IMR-90 (cell line): ENCODE results near the gene ZNF23. TPM values are rescaled to one million over a fixed set of nuclear protein-coding genes. Genes with fewer than 3 reads are reported as not detected.

Experiments
- ATAC-seq: fragments of 200-7000 bp; cut with Tn5 transposase; 2 replicates; pipeline ENCODE4 v1.9.1; 2020; ENCODE audit warnings: low read depth, mild to moderate bottlenecking, moderate library complexity
- BruUV-seq: library from RNA; stranded (reverse); fragments of 400-500 nt; replicated peaks from 2 replicates; lab custom pipeline; 2021; lab: Mats Ljungman, UMichigan
- CTCF ChIA-PET: fragments of 300-600 bp; formaldehyde crosslinking; extraction: SDS; loops from one replicate; lab custom pipeline; 2021; ENCODE audit warnings: antibody characterized with exemption; lab: Yijun Ruan, JAX
- POLR2A ChIA-PET: fragments of 300-600 bp; sonication (Branson Sonifier 250); formaldehyde crosslinking; loops from one replicate; lab custom pipeline; 2022; ENCODE audit warnings: antibody characterized with exemption; ENCODE audit not compliant: unreplicated experiment; lab: Charles Lee
- DNase-seq: peaks from one replicate; pipeline ENCODE4 v3.0.0; 2013
- H2AFZ ChIP-seq: replicated peaks from 2 replicates; pipeline ENCODE3; 2013; ENCODE audit warnings: low read length, mild to moderate bottlenecking; ENCODE audit not compliant: poor library complexity
- H2AK5ac ChIP-seq: 2 replicates; pipeline ENCODE4 v1.6.1; 2013; ENCODE audit warnings: low read depth, low read length, inconsistent platforms
- H2AK9ac ChIP-seq: replicated peaks from 2 replicates; pipeline ENCODE3; 2013; ENCODE audit warnings: mild to moderate bottlenecking, low read depth, low read length, moderate library complexity; ENCODE audit not compliant: poor library complexity
- H2BK120ac ChIP-seq: 2 replicates; pipeline ENCODE4 v1.6.1; 2013; ENCODE audit warnings: low read depth, low read length, inconsistent platforms
- H2BK15ac ChIP-seq: 3 replicates; pipeline ENCODE4 v1.6.1; 2013; ENCODE audit warnings: low read depth, low read length, inconsistent platforms
- H2BK20ac ChIP-seq: 2 replicates; pipeline ENCODE4 v1.6.1; 2013; ENCODE audit warnings: low read depth, mild to moderate bottlenecking, inconsistent platforms, low read length, moderate library complexity
- H2BK5ac ChIP-seq: 2 replicates; pipeline ENCODE4 v1.6.1; 2013; ENCODE audit warnings: mild to moderate bottlenecking, low read depth, low read length, inconsistent platforms; ENCODE audit not compliant: poor library complexity, severe bottlenecking
- H3K14ac ChIP-seq: replicated peaks from 2 replicates; pipeline ENCODE4 v1.6.1; 2013; ENCODE audit warnings: low read depth, low read length, inconsistent platforms
- H3K18ac ChIP-seq: 2 replicates; pipeline ENCODE4 v1.6.1; 2013; ENCODE audit warnings: low read depth, low read length, control low read depth
- H3K23ac ChIP-seq: 2 replicates; pipeline ENCODE4 v1.6.1; 2013; ENCODE audit warnings: low read depth, low read length, inconsistent platforms
- H3K27ac ChIP-seq: 2 replicates; pipeline ENCODE4 v1.5.1; 2013; ENCODE audit warnings: mild to moderate bottlenecking, control low read depth, low read length; ENCODE audit not compliant: insufficient read depth
- H3K27me3 ChIP-seq: 2 replicates; pipeline ENCODE4 v1.6.1; 2013; ENCODE audit warnings: low read length; ENCODE audit not compliant: control insufficient read depth, insufficient read depth
- H3K36me3 ChIP-seq: 2 replicates; pipeline ENCODE4 v1.6.1; 2013; ENCODE audit warnings: low read length, mixed read lengths; ENCODE audit not compliant: control insufficient read depth, insufficient read depth
- H3K4ac ChIP-seq: 2 replicates; pipeline ENCODE4 v1.6.1; 2013; ENCODE audit warnings: low read depth, low read length, inconsistent platforms
- H3K4me1 ChIP-seq: 2 replicates; pipeline ENCODE4 v1.6.1; 2013; ENCODE audit warnings: low read length, mixed read lengths; ENCODE audit not compliant: control insufficient read depth, insufficient read depth
- H3K4me2 ChIP-seq: 2 replicates; pipeline ENCODE4 v1.6.1; 2013; ENCODE audit warnings: low read depth, mild to moderate bottlenecking, control low read depth, low read length, moderate library complexity
- H3K4me3 ChIP-seq: 2 replicates; pipeline ENCODE4 v1.5.1; 2013; ENCODE audit warnings: low read depth, mild to moderate bottlenecking, control low read depth, low read length, moderate library complexity; ENCODE audit not compliant: insufficient read depth
- H3K56ac ChIP-seq: 2 replicates; pipeline ENCODE4 v1.6.1; 2013; ENCODE audit warnings: low read length, inconsistent platforms; ENCODE audit not compliant: insufficient read depth; ENCODE audit errors: extremely low read depth
- H3K79me1 ChIP-seq, 2 experiments: 2 replicates each; pipeline ENCODE4 v1.6.1; 2013; ENCODE audit warnings: low read length in 2 of 2, inconsistent platforms in 1 of 2, low read depth in 1 of 2
- H3K9ac ChIP-seq: 2 replicates; pipeline ENCODE4 v1.6.1; 2013; ENCODE audit warnings: low read depth, low read length, control low read depth
- H3K9me1 ChIP-seq: 2 replicates; pipeline ENCODE4 v1.6.1; 2013; ENCODE audit warnings: low read length, inconsistent platforms; ENCODE audit not compliant: insufficient read depth
- H3K9me3 ChIP-seq: 2 replicates; pipeline ENCODE4 v1.6.1; 2013; ENCODE audit warnings: low read length; ENCODE audit not compliant: control insufficient read depth, insufficient read depth
- H4K20me1 ChIP-seq: 2 replicates; pipeline ENCODE4 v1.6.1; 2013; ENCODE audit warnings: low read length, inconsistent platforms; ENCODE audit not compliant: insufficient read depth
- H4K5ac ChIP-seq: 2 replicates; pipeline ENCODE4 v1.6.1; 2013; ENCODE audit warnings: mild to moderate bottlenecking, low read depth, low read length, control low read depth
- H4K8ac ChIP-seq, 2 experiments: 2 replicates each; pipeline ENCODE4 v1.6.1; 2013; ENCODE audit warnings: low read depth in 2 of 2, low read length in 2 of 2, control low read depth in 1 of 2, inconsistent platforms in 1 of 2
- H4K91ac ChIP-seq: 2 replicates; pipeline ENCODE4 v1.6.1; 2013; ENCODE audit warnings: low read depth, low read length, inconsistent platforms; ENCODE audit not compliant: insufficient read depth
- FOS ChIP-seq: fragments of 150-350 bp; IDR thresholded peaks from 2 replicates; pipeline ENCODE4 v1.6.1; 2016; ENCODE audit warnings: low read depth, low read length
- MAZ ChIP-seq: IDR thresholded peaks from 2 replicates; pipeline ENCODE4 v1.6.1; 2012; ENCODE audit warnings: low read depth, mild to moderate bottlenecking, low read length, improper control_type of control experiment, moderate library complexity, borderline replicate concordance
- MXI1 ChIP-seq: IDR thresholded peaks from 2 replicates; pipeline ENCODE4 v1.6.1; 2012; ENCODE audit warnings: low read depth, mild to moderate bottlenecking, low read length, moderate library complexity, borderline replicate concordance
- RCOR1 ChIP-seq: IDR thresholded peaks from 2 replicates; pipeline ENCODE4 v1.6.1; 2012; ENCODE audit warnings: mild to moderate bottlenecking, low read length, improper control_type of control experiment; ENCODE audit not compliant: insufficient replicate concordance
- SMC3 ChIP-seq: fragments of 150-350 bp; IDR thresholded peaks from 2 replicates; pipeline ENCODE4 v1.6.1; 2016; ENCODE audit warnings: low read depth, mild to moderate bottlenecking, antibody characterized with exemption, low read length, moderate library complexity
- WGBS, 2 experiments: methylation state at CpG; one replicate each; pipeline versions ENCODE4 v1.1.5 to v1.1.7; 2013; ENCODE audit warnings: missing lambda C conversion rate in 2 of 2; ENCODE audit not compliant: insufficient read length in 1 of 2; ENCODE audit errors: extremely low coverage in 2 of 2; 5-methylcytosine and 5-hydroxymethylcytosine counted together
- dilution Hi-C: fragments of 300-500 bp; cut with HindIII; formaldehyde crosslinking; loops from one replicate; pipeline ENCODE4 v1.14.3; 2018; ENCODE audit warnings: low sequenced_read_pairs; ENCODE audit not compliant: unreplicated experiment
- in situ Hi-C: fragments of 300-500 bp; cut with MboI; formaldehyde crosslinking; loops from 3 replicates; pipeline ENCODE4 v1.14.3; 2019; ENCODE audit warnings: low sequenced_read_pairs, inconsistent platforms, mixed read lengths
- intact Hi-C: fragments of 100-400 bp; cut with micrococcal nuclease; formaldehyde crosslinking; loops from 2 replicates; pipeline ENCODE4 v1.10.0; 2022
- polyA plus RNA-seq, 3 experiments: library from polyadenylated mRNA; depleted of rRNA; stranded (reverse); fragments of >200 nt; gene quantifications; 2 replicates each; pipeline ENCODE4 v1.2.3, GENCODE V29; 2012; ENCODE audit warnings: low replicate concordance in 1 of 3
- total RNA-seq: library from RNA; depleted of rRNA; stranded (reverse); fragments of >200 nt; gene quantifications from 2 replicates; pipeline ENCODE4 v1.2.3, GENCODE V29; 2012

ZNF23 gene
- total and polyA plus RNA-seq, 2 of the 4 experiments (the other 2 are of a cell fraction): 7.5 to 8.8 TPM

- H3K27me3 ChIP-seq: peaks cover 14% of the 10 kb centered on the region
- no peak overlapping the region for H3K4me2 ChIP-seq
- no peak for TF ChIP-seq FOS
- TF ChIP-seq MXI1: no peak
- no peak for TF ChIP-seq RCOR1
- TF ChIP-seq SMC3: no peak
- TF ChIP-seq MAZ: no peak
- no peak overlapping the region for H4K5ac ChIP-seq
- in situ Hi-C loops: no loop called here
- ChIA-PET CTCF (no interaction called here), POLR2A (no interaction called here)
- H4K91ac ChIP-seq: no peak overlapping the region
- DNase-seq (no peak), ATAC-seq (no peak)
- H3K4me3 ChIP-seq: no peak overlapping the region
- no peak overlapping the region for H3K23ac ChIP-seq
- no peak overlapping the region for H2BK15ac ChIP-seq
- H3K9ac ChIP-seq: no peak overlapping the region
- no peak overlapping the region for H3K27ac ChIP-seq
- H2AK9ac ChIP-seq: no peak overlapping the region
- no peak overlapping the region for H2BK120ac ChIP-seq
- no peak overlapping the region for H2AK5ac ChIP-seq
- no peaks in the 10 kb centered on the region for H3K9me1 ChIP-seq
- H3K9me3 ChIP-seq: no peaks in the 10 kb centered on the region
- H3K56ac ChIP-seq: no peak overlapping the region
- H2BK5ac ChIP-seq: no peak overlapping the region
- H3K18ac ChIP-seq: no peak overlapping the region
- intact Hi-C loops: no loop called here
- dilution Hi-C loops: no loop called here
- H3K4me1 ChIP-seq: no peaks in the 10 kb centered on the region
- no peak overlapping the region for H4K8ac ChIP-seq
- H2BK20ac ChIP-seq: no peak overlapping the region
- H3K4ac ChIP-seq: no peak overlapping the region
- 60% methylated on average over 3 of the region's 5 CpGs; no CpG with 5 or more reads in 1 of the 2 experiments for WGBS, 2 experiments
- H4K20me1 ChIP-seq: no peaks in the 10 kb centered on the region
- BruUV-seq: no TSS peak
- H3K14ac ChIP-seq: no peak overlapping the region
- H2AFZ ChIP-seq: no peak overlapping the region
- H3K79me1 ChIP-seq: no peaks in the 10 kb centered on the region
- no peaks in the 10 kb centered on the region for H3K36me3 ChIP-seq
Observed at GRCh38 chr16:71406316-71406715, 55.7 kb downstream of the ZNF23 start.
